ENCODE measurements around the gene THBD. TPM values are rescaled to one million over a fixed set of nuclear protein-coding genes. Genes with fewer than 3 reads are reported as not detected.
A peak's percentile ranks its signal among the peaks of the same experiment; 100 is the strongest.

THBD gene
- total RNA-seq, 1 donor from 2014 or later, result 326 TPM

GRCh38 chr20:23061262-23061661 is 11.8 kb upstream of the THBD start:
- H3K4me3 ChIP-seq, result peak overlapping the region; percentile 13 to 27
- H3K36me3 ChIP-seq, result no peaks in the 10 kb centered on the region
- peak overlapping the region; percentile 85 to 96 for H3K27ac ChIP-seq
- intact Hi-C loops (cut with DNase I), result loop anchor here (5.0 kb wide), 2 partner anchors 299 to 369 kb away; no protein-coding TSS in a partner anchor
- H3K27me3 ChIP-seq, result no peaks in the 10 kb centered on the region
- H3K9me3 ChIP-seq, result no peaks in the 10 kb centered on the region
- TF ChIP-seq CTCF (IDR thresholded peaks at IDR 0.05), result no peak
- H3K4me1 ChIP-seq, result peaks cover 15 to 39% of the 10 kb centered on the region in 2 donors
- no peak for DNase-seq (ENCODE audit: low spot score in 2 of 2)

- intact Hi-C loops (cut with DNase I), result loop anchor here (1.0 to 5.0 kb wide), 3 partner anchors 8 to 368 kb away; no protein-coding TSS in a partner anchor
- DNase-seq (ENCODE audit: low spot score in 2 of 2), result no peak
- no peak overlapping the region for H3K4me3 ChIP-seq
Observed at GRCh38 chr20:23060629-23061028, 11.2 kb upstream of the THBD start.

GRCh38 chr20:23059846-23060245 is 10.4 kb upstream of the THBD start:
- Histone ChIP-seq H3K36me3 (no peaks in the 10 kb centered on the region), H3K4me3 (no peak overlapping the region), H3K9me3 (no peaks in the 10 kb centered on the region), H3K4me1 (peaks cover 15 to 39% of the 10 kb centered on the region in 2 donors), H3K27me3 (no peaks in the 10 kb centered on the region), H3K27ac (peak overlapping the region; percentile 20 to 96)
- intact Hi-C loops (cut with DNase I), result loop anchor here (1.0 to 5.0 kb wide), 3 partner anchors 8 to 368 kb away; no protein-coding TSS in a partner anchor
- DNase-seq (ENCODE audit: low spot score in 2 of 2), result no peak
- no peak for TF ChIP-seq CTCF (IDR thresholded peaks at IDR 0.05)

More at GRCh38 chr20:23060629-23061028, 11.2 kb upstream of the THBD start:
- Histone ChIP-seq H3K27ac (peak overlapping the region; percentile 85 to 96), H3K27me3 (no peaks in the 10 kb centered on the region), H3K36me3 (no peaks in the 10 kb centered on the region), H3K9me3 (no peaks in the 10 kb centered on the region), H3K4me1 (peaks cover 15 to 39% of the 10 kb centered on the region in 2 donors)
- TF ChIP-seq CTCF (IDR thresholded peaks at IDR 0.05), result no peak

GRCh38 chr20:23059001-23059400 is 9.5 kb upstream of the THBD start:
- peaks cover 15 to 39% of the 10 kb centered on the region in 2 donors for H3K4me1 ChIP-seq

GRCh38 chr20:23058240-23058639 is 8.8 kb upstream of the THBD start:
- H3K9me3 ChIP-seq, result no peaks in the 10 kb centered on the region
- H3K27me3 ChIP-seq, result no peaks in the 10 kb centered on the region
- H3K4me1 ChIP-seq, result peaks cover 15 to 35% of the 10 kb centered on the region in 2 donors
- H3K4me3 ChIP-seq, result no peak overlapping the region
- intact Hi-C loops (cut with DNase I), result no loop called here
- H3K36me3 ChIP-seq, result no peaks in the 10 kb centered on the region
- DNase-seq (ENCODE audit: low spot score in 2 of 2), result no peak
- TF ChIP-seq CTCF (IDR thresholded peaks at IDR 0.05), result no peak
- H3K27ac ChIP-seq, result no peak overlapping the region

More at GRCh38 chr20:23059001-23059400, 9.5 kb upstream of the THBD start:
- Histone ChIP-seq H3K9me3 (no peaks in the 10 kb centered on the region), H3K27ac (no peak overlapping the region), H3K27me3 (no peaks in the 10 kb centered on the region), H3K4me3 (no peak overlapping the region), H3K36me3 (no peaks in the 10 kb centered on the region)
- intact Hi-C loops (cut with DNase I), result no loop called here
- TF ChIP-seq CTCF (IDR thresholded peaks at IDR 0.05), result no peak
- DNase-seq (ENCODE audit: low spot score in 2 of 2), result no peak
